ENCODE results near the gene KRT9. TPM values are rescaled to one million over a fixed set of nuclear protein-coding genes. Genes with fewer than 3 reads are reported as not detected.

Gene KRT9
- total RNA-seq, 1 donor from 2014 or later, result 0.16 TPM

DNA sequence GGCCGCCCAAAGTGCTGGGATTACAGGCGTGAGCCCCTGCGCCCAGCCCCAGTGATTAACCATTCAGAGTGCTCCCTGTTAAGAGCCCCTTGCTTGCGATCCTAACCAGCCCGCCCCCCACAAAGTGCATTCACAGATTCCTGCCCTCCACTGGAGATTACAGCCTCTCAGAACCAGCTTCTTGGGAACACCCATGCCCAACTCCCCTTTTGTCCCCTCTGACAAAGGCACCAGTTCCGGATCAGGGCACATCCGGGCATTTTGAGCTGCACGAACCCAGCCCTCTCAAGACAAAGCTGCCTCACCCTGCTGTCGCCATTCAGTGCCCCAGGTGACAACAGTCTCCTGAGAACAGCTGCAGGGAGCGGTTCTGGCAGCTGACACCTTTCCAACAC lies 42.9 kb downstream of the KRT9 start:
- peak; percentile 17 for ATAC-seq

DNA sequence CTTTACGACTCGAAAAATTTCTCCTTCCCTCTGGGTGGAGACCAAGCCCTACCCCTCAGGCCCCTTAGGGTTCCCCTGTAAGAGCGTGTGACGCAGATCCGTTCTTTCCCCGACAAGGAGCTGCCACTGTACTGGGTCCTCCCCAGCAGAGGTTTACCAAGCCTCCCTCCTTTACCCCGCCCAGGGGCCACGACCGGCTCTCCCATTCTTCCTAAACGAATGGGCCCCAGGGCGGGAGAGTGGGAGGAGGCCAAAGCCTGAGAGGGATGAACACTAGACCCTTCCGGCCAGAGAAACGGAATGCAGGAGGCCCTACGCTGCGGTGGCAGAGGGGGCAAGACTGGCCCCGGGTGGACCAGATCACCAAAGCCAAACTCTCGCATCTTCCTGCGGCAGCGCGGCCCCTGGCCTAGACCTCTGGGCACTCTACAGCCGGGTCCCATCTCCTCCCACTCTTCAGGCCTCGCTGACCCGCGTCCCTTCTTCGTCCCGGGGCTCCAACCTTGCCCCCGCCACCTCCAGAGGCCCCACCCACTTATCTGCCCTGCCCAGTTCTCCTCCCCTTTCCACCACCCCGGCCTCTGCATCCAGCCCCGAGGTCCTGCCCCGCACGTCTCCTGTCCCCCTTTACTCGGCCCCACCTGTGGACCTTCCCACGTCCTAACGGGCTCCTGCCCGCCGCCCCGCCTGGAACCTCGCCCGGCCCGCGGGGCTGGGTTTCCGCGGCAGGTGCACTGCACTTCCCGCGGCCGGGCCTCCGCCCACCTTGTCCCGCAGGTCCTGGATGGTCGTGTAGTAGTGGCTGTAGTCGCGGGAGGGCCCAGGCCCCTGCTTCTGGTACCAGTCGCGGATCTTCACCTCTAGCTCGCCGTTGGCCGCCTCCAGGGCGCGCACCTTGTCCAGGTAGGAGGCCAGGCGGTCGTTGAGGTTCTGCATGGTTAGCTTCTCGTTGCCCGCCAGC lies 44.5 kb downstream of the KRT9 start:
- ATAC-seq, result peak; percentile 15

- ATAC-seq, result no peak
Observed at GRCh38 chr17:41524261-41524660, 47.6 kb downstream of the KRT9 start.

DNA sequence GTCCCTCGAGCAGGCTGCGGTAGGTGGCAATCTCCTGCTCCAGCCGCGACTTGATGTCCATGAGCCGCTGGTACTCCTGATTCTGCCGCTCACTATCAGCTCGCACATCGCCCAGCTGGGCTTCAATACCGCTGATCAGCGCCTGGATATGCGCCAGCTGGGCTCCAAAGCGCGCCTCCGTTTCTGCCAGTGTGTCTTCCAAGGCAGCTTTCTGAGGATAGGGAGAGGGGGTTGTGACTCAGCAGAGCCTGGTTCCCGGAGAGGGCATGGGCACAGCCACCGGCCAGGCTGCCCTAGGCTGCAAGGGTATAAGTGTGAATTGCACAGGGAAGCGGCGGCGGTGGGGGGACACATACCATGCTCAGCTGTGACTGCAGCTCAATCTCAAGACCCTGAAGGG lies 48.1 kb downstream of the KRT9 start:
- no peak for ATAC-seq

- ATAC-seq, result no peak
Observed at GRCh38 chr17:41523225-41523593, 48.6 kb downstream of the KRT9 start.

- ATAC-seq, result peak; percentile 20
Observed at GRCh38 chr17:41522301-41523224, 49.3 kb downstream of the KRT9 start.

DNA sequence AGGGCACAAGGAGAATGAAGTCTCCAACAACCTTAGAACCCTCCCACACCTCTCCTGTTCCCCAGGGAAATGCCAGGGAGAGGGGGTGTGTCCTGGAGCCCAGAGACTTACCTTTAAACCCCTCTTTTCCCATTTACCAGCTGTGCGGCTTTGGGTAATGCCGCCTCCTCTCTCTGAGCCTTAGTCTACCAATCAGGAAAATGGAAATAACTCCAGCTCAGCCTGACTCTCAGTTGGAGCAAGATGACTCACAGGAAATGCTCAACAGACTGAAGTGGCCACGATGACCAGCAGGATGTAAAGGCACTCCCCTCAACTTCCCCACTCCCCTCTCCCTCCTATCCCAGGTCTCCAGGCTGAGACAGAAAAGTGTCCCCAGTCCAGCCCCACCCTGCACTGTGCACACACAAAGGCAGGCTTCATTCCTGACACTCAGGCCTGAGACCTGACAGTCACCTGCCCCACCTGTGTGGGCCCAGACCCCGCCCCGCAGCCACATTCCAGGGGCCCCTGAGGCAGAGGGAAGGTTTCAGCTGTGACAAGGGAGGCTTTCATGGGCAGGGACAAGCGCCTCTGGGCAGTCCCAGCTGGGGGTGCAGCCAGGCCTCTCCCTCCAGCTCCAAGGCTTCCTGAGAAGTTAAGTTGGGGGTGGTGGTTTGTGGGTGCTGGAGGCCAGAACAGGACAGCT lies 50.1 kb downstream of the KRT9 start:
- ATAC-seq, result peak; percentile 61

DNA sequence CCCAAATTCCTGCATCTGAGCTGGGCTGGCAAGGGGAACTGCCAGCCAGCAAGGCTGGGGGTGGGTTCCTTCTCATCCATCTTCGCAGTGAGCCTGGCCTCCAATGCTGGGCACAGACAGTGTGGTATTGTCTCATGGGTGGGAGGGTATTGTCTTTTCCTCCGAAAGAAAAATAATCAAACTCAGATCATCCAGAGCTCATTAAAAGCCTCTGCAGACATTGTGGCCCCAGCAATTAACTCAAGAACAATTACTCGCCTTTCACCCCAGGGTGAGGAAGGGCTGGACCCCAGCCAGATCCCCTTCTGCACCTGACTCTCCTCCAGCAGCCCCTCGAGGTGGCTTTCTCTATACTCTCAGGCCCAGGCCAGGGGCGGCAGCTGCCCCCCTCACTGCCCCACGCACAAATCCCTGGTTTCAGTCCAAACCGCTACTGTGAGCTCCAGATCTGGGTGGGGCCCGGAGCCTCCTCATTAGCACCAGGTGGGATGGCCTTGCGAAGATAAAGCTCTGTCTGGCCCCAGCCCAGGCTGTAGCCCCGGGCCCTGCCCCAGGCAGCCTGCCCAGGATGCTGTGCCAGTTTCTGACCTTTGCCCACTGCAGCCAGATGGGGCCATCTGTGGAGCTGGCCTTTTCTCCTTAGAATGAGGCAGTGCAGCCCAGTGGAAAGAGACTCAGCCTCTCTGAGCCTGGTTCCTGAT lies 50.9 kb downstream of the KRT9 start:
- ATAC-seq, result no peak

- peak; percentile 12 for ATAC-seq
Observed at GRCh38 chr17:41519501-41520224, 52.2 kb downstream of the KRT9 start.

- ATAC-seq, result peak; percentile 46
Observed at GRCh38 chr17:41518789-41519449, 52.9 kb downstream of the KRT9 start, which contains the start of gene KRT15. KRT15 (minus strand) TSS chr17:41518890; CDS start chr17:41518827, 63 bp downstream.

GRCh38 chr17:41518031-41518430 lies 53.8 kb downstream of the KRT9 start:
- ATAC-seq, result no peak

- ATAC-seq, result no peak
Observed at GRCh38 chr17:41516830-41517283, 55.0 kb downstream of the KRT9 start.

GRCh38 chr17:41516147-41516829 lies 55.6 kb downstream of the KRT9 start:
- ATAC-seq, result no peak

Other genes starting within 250 kb of the KRT9 start
- gene KRT33A, start 221.2 kb downstream of the KRT9 start, total RNA-seq, result 0.92 TPM
- gene KRT33B, start 202.2 kb downstream of the KRT9 start, total RNA-seq, result not detected
- gene KRT34, start 189.8 kb downstream of the KRT9 start, total RNA-seq, result 0.44 TPM
- gene KRT31, start 174.5 kb downstream of the KRT9 start, total RNA-seq, result 4.4 TPM
- not detected for gene KRT37, start 147.5 kb downstream of the KRT9 start, total RNA-seq
- not detected for gene KRT38, start 131.1 kb downstream of the KRT9 start, total RNA-seq
- 0.80 TPM for gene KRT32, start 104.7 kb downstream of the KRT9 start, total RNA-seq
- gene KRT35, start 90.9 kb downstream of the KRT9 start, total RNA-seq, result not detected
- gene KRT36, start 82.1 kb downstream of the KRT9 start, total RNA-seq, result not detected
- gene KRT13, start 66.4 kb downstream of the KRT9 start, total RNA-seq, result 44,686 TPM
- gene KRT15, start 53.2 kb downstream of the KRT9 start, total RNA-seq, result 2,810 TPM
- gene KRT19, start 43.8 kb downstream of the KRT9 start, total RNA-seq, result 366 TPM
- gene KRT14, start 14.8 kb upstream of the KRT9 start, total RNA-seq, result 5,105 TPM
- 2,310 TPM for gene KRT16, start 40.7 kb upstream of the KRT9 start, total RNA-seq
- 380 TPM for gene KRT17, start 52.5 kb upstream of the KRT9 start, total RNA-seq
- gene EIF1, start 116.8 kb upstream of the KRT9 start, total RNA-seq, result 725 TPM
- not detected for gene GAST, start 140.3 kb upstream of the KRT9 start, total RNA-seq
- gene HAP1, start 162.6 kb upstream of the KRT9 start, total RNA-seq, result 1.4 TPM
- gene JUP, start 214.7 kb upstream of the KRT9 start, total RNA-seq, result 1,050 TPM
- gene P3H4, start 239.9 kb upstream of the KRT9 start, total RNA-seq, result 1.9 TPM
- 3.1 TPM for gene FKBP10, start 240.9 kb upstream of the KRT9 start, total RNA-seq